Heart right ventricle (tissue), 16 donors: ENCODE measurements around the gene DIPK1A. TPM values are rescaled to one million over a fixed set of nuclear protein-coding genes. Genes with fewer than 3 reads are reported as not detected.

Experiments used
- ATAC-seq, 8 donors: fragments of 200-7000 bp; cut with Tn5 transposase; one replicate each; pipeline ENCODE4 v1.9.1; 2020; ENCODE audit warnings: mild to moderate bottlenecking in 8 of 8, moderate library complexity in 8 of 8, moderate number of reproducible peaks in 1 of 8
- DNase-seq, 2 donors: peaks; one replicate each; pipeline ENCODE4 v3.0.0-alpha.2; 2020
- H3K27ac ChIP-seq, 10 donors: fragments of 200-600 bp; sonication (generic) in 2 of 10; one replicate each; pipeline versions ENCODE4 v1.5.0 to v1.8.0; 2020 to 2022; ENCODE audit warnings: mild to moderate bottlenecking in 3 of 10
- H3K27me3 ChIP-seq, 7 donors: fragments of 200-600 bp; one replicate each; pipeline ENCODE4 v1.8.0; 2021 to 2022; ENCODE audit warnings: mild to moderate bottlenecking in 2 of 7
- H3K36me3 ChIP-seq, 9 donors: fragments of 200-600 bp; sonication (generic) in 1 of 9; one replicate each; pipeline versions ENCODE4 v1.5.0 to v1.8.0; 2020 to 2022; ENCODE audit warnings: mild to moderate bottlenecking in 2 of 9
- H3K4me1 ChIP-seq, 9 donors: fragments of 200-600 bp; sonication (generic) in 1 of 9; one replicate each; pipeline versions ENCODE4 v1.5.0 to v1.8.0; 2020 to 2022; ENCODE audit warnings: mild to moderate bottlenecking in 4 of 9
- H3K4me3 ChIP-seq, 10 donors: fragments of 200-600 bp; sonication (generic) in 2 of 10; one replicate each; pipeline versions ENCODE4 v1.5.0 to v1.8.0; 2020 to 2022; ENCODE audit warnings: mild to moderate bottlenecking in 7 of 10, moderate library complexity in 2 of 10
- H3K9me3 ChIP-seq, 11 donors: fragments of 200-600 bp in 10 of 11; sonication (generic) in 2 of 11; one replicate each; pipeline versions ENCODE4 v1.5.0 to v1.8.0; 2013 to 2022; ENCODE audit warnings: mild to moderate bottlenecking in 2 of 11, control low read depth in 1 of 11, moderate library complexity in 1 of 11
- CTCF ChIP-seq, 9 donors: fragments of 200-600 bp; sonication (generic) in 2 of 9; IDR thresholded peaks; one replicate each; pipeline versions ENCODE4 v1.5.0 to v1.8.0; 2021 to 2022; ENCODE audit warnings: antibody characterized with exemption in 9 of 9, mild to moderate bottlenecking in 5 of 9, moderate library complexity in 1 of 9
- WGBS, 2 donors: extraction: QIAGEN DNeasy Blood & Tissue Kit; methylation state at CpG; one replicate each; pipeline ENCODE4 v1.1.7; 2013; ENCODE audit warnings: inconsistent platforms in 1 of 2; 5-methylcytosine and 5-hydroxymethylcytosine counted together
- intact Hi-C, 10 donors: fragments of 100-400 bp; cut with DNase I; formaldehyde crosslinking; loops; one replicate each; pipeline versions ENCODE4 v1.11.1 to v1.14.2; 2022
- polyA plus RNA-seq, 2 donors: library from polyadenylated mRNA; stranded (reverse); fragments of 200-250 nt; gene quantifications; one replicate each; pipeline ENCODE4 v1.2.3, GENCODE V29; 2013
- total RNA-seq, 10 donors: library from RNA; stranded (reverse); fragmentation: NEBNext Ultra II Directional in 3 of 10; extraction: Animal tissue kit (Norgen Biotek cat#: 25700) in 3 of 10; gene quantifications; one replicate each; pipeline versions ENCODE4 v1.2.1 to v1.2.4, GENCODE V29; 2021 to 2023
- donor health status: Arrhythmogenic right ventricular cardiomyopathy.
- donor health status: ischemic (EF 13 %, LVEDD 7.1; RV severe dilation, severe dysfunction).
- donor health status: healthy with polysubstance abuse.
- donor health status: DM: no; HTN: yes; CAD: no.
- donor health status: DM: no; HTN: no; CAD: no.
- donor health status: ischemic (EF 25% LVEDD 6.9; RV normal size, moderate dysfunction).
- donor health status: ischemic (EF 25% LVEDD 5.7; RV mildly dilated, moderate dysfunction).
- donor health status: healthy.
- donor health status: DM: yes; HTN: yes; CAD: no.
- donor health status: Ischemic cardiomyopathy.
- donor health status: ischemic (EF 35%, LVEDD 5.7; RV mildly dilated, moderate dysfunction).
- donor health status: nonischemic (EF 11% LVEDD 7.7; RV severe dilation, severe dysfunction).
- donor health status: DM: yes; HTN: yes; CAD: no.
- donor health status: PGD.
- donor health status: ischemic (EF 29% LVEDD 5.4; RV normal size, mild dysfunction).
- donor health status: nonischemic (EF 23%, LVEDD 6.1; RV moderate dilation, normal function).

The DIPK1A gene
- total and polyA plus RNA-seq, 12 donors, result 3.4 to 8.5 (median 6.3) TPM

- Histone ChIP-seq H3K36me3 (no peaks in the 10 kb centered on the region), H3K27ac (no peak overlapping the region), H3K4me1 (no peaks in the 10 kb centered on the region), H3K9me3 (no peaks in the 10 kb centered on the region), H3K27me3 (no peaks in the 10 kb centered on the region), H3K4me3 (no peak overlapping the region)
- intact Hi-C loops, result loop anchor here in 5 of 10 donors (5.0 to 10.0 kb wide), 3 partner anchors 64 to 512 kb away; no protein-coding TSS in a partner anchor
- no peak for TF ChIP-seq CTCF (IDR thresholded peaks at IDR 0.05)
- WGBS, 2 donors, result 72 to 73% methylated on average over 2 of the region's 2 CpGs
- ATAC-seq (no peak), DNase-seq (no peak)
These were observed 144.5 kb downstream of the DIPK1A start for GRCh38 chr1:92816732-92817131.

- Histone ChIP-seq H3K27ac (no peak overlapping the region), H3K36me3 (no peaks in the 10 kb centered on the region), H3K27me3 (no peaks in the 10 kb centered on the region), H3K9me3 (no peaks in the 10 kb centered on the region), H3K4me3 (no peak overlapping the region), H3K4me1 (peaks cover 0 to 15% (median 6%) of the 10 kb centered on the region in 9 donors)
- intact Hi-C loops, result no loop called here
- no peak for ATAC-seq
- DNase-seq, result no peak
- TF ChIP-seq CTCF (IDR thresholded peaks at IDR 0.05), result no peak
These were observed 152.9 kb downstream of the DIPK1A start for GRCh38 chr1:92808381-92808780.

GRCh38 chr1:92805216-92805615 lies 156.0 kb downstream of the DIPK1A start:
- peak overlapping the region in 8 of 10 donors; percentile 35 to 77 (median 58) for H3K27ac ChIP-seq

GRCh38 chr1:92804721-92805201 lies 156.5 kb downstream of the DIPK1A start:
- DNase-seq, result peak; percentile 50 to 73
- H3K4me3 ChIP-seq, result peak overlapping the region in 1 of 10 donors; percentile 7
- H3K27me3 ChIP-seq, result no peaks in the 10 kb centered on the region
- H3K4me1 ChIP-seq, result peaks cover 0 to 19% (median 6%) of the 10 kb centered on the region in 9 donors
- H3K9me3 ChIP-seq, result no peaks in the 10 kb centered on the region
- H3K36me3 ChIP-seq, result no peaks in the 10 kb centered on the region
- 0 to 1% methylated on average over 7 of the region's 7 CpGs for WGBS, 2 donors
- TF ChIP-seq CTCF (IDR thresholded peaks at IDR 0.05), result no peak
- peak; percentile 84 to 99 (median 96) for ATAC-seq
- intact Hi-C loops, result no loop called here
- peak overlapping the region in 8 of 10 donors; percentile 35 to 77 (median 58) for H3K27ac ChIP-seq

More at GRCh38 chr1:92805216-92805615, 156.0 kb downstream of the DIPK1A start:
- ATAC-seq, result peak in 1 of 8 donors; percentile 3
- Histone ChIP-seq H3K36me3 (no peaks in the 10 kb centered on the region), H3K9me3 (no peaks in the 10 kb centered on the region), H3K4me1 (peaks cover 0 to 19% (median 6%) of the 10 kb centered on the region in 9 donors), H3K4me3 (peak overlapping the region in 1 of 10 donors; percentile 7), H3K27me3 (no peaks in the 10 kb centered on the region)
- intact Hi-C loops, result no loop called here
- DNase-seq, result no peak
- WGBS, 2 donors, result 81 to 93% methylated on average over 1 of the region's 1 CpG
- TF ChIP-seq CTCF (IDR thresholded peaks at IDR 0.05), result no peak
